ENCODE data around the gene COLGALT1. TPM values are rescaled to one million over a fixed set of nuclear protein-coding genes. Genes with fewer than 3 reads are reported as not detected.
"Not testable (repeated sequence)": the region's sequence is repeated elsewhere in the genome, so short reads cannot be mapped to it uniquely, and the experiment has no call there.

COLGALT1 gene
- total and polyA plus RNA-seq, 9 of the 15 experiments (the other 6 are each of a cell fraction or from before 2014, with no cell fraction given), result 4.9 to 119 (median 82.6) TPM

DNA sequence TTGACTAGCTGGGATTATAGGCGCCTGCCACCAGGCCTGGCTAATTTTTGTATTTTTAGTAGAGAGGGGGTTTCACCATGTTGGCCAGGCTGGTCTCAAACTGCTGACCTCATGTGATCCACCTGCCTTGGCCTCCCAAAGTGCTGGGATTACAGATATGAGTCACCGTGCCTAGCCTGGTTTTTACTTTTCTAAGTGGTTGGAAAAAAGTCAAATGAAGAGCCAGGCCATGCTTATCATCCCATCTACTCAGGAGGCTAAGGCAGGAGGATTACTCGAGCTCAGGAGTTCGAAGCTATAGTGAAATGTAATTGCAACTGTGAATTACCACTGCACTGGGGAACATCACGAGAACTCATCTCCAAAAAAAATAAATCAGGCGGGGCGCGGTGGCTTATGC is 36.8 kb upstream of the COLGALT1 start:
- intact Hi-C loops (cut with micrococcal nuclease); in situ Hi-C loops (cut with MboI); H3K27me3 ChIP-seq (ENCODE audit: control insufficient read depth in 2 of 2, insufficient read depth in 2 of 2, low read length in 2 of 2); H2AFZ ChIP-seq (ENCODE audit: low read depth, low read length); H3K9ac ChIP-seq (ENCODE audit: insufficient read depth in 1 of 2, low read depth in 2 of 2, low read length in 2 of 2); CTCF ChIA-PET (ENCODE audit: low intra/inter-chr PET ratio); H4K20me1 ChIP-seq (replicated peaks; ENCODE audit: control insufficient read depth, insufficient read depth, low read length); H3K4me2 ChIP-seq (ENCODE audit: insufficient read depth, low read length); H3K79me2 ChIP-seq (ENCODE audit: control insufficient read depth, insufficient read depth, low read length); H3K4me3 ChIP-seq; BruUV-seq (replicated peaks); H3K9me1 ChIP-seq (ENCODE audit: control insufficient read depth, insufficient read depth, low read length); H3K9me3 ChIP-seq (replicated peaks; ENCODE audit: control insufficient read depth, insufficient read depth, low read depth, low read length); TF ChIP-seq JUN (CRISPR knock-in tag; IDR thresholded peaks at IDR 0.05; ENCODE audit: borderline replicate concordance): not testable (repeated sequence)
- H3K4me1 ChIP-seq (replicated peaks in 1 of 2; ENCODE audit: control insufficient read depth in 2 of 2, insufficient read depth in 2 of 2, low read length in 2 of 2), result peaks cover 7 to 40% of the 10 kb centered on the region in 2 experiments; a peak in 2 of 5 replicates
- 42% methylated on average over 8 of the region's 8 CpGs for WGBS (ENCODE audit: insufficient coverage, low coverage, missing lambda C conversion rate)
- peaks cover 14% of the 10 kb centered on the region; the same call in 2 of the 3 replicates for H3K36me3 ChIP-seq (ENCODE audit: control insufficient read depth, insufficient read depth, low read length)
- peak overlapping the region; percentile 22; the same call in 2 of the 3 replicates for H3K27ac ChIP-seq (ENCODE audit: extremely low read depth, low read depth, low read length)
- POLR2A ChIA-PET, result interaction anchor here (0.6 to 1.2 kb wide), 5 partner anchors 11 to 87 kb away, joined by 3 to 4 read pairs (median 3); no protein-coding TSS in a partner anchor
- FAIRE-seq (peak; percentile 84), ATAC-seq (peak; percentile 39; the same call in 2 of the 3 replicates), DNase-seq (ENCODE audit: extremely low read depth in 1 of 4, low spot score in 3 of 4) (peak in 1 of 4 experiments; percentile 52)
- TF ChIP-seq L3MBTL2 (IDR thresholded peaks at IDR 0.05) (peak; percentile 72), HDAC1 (IDR thresholded peaks at IDR 0.05) (peak in 1 of 2 experiments; percentile 44; a peak in 2 of 4 replicates), ZNF316 (IDR thresholded peaks at IDR 0.05) (peak; percentile 88), DPF2 (IDR thresholded peaks at IDR 0.05) (peak; percentile 88), NFIC (IDR thresholded peaks at IDR 0.05) (peak; percentile 16; the same call in 1 of the 2 replicates), GATA2 (CRISPR knock-in tag; IDR thresholded peaks at IDR 0.05) (peak; percentile 82), CBFA2T3 (IDR thresholded peaks at IDR 0.05) (peak; percentile 47), JUN (IDR thresholded peaks at IDR 0.05; ENCODE audit: borderline replicate concordance, low read depth, low read length) (0 out of 2 replicates have a peak, but pooled peaks have one; percentile 34), ZFX (CRISPR knock-in tag; IDR thresholded peaks at IDR 0.05) (peak; percentile 44), NR2C1 (IDR thresholded peaks at IDR 0.05) (peak; percentile 26; the same call in 1 of the 2 replicates), NR2C1 (tag; IDR thresholded peaks at IDR 0.05) (peak; percentile 14; the same call in 1 of the 2 replicates), SMAD4 (CRISPR knock-in tag; conservative IDR thresholded peaks at IDR 0.05) (0 out of 2 replicates have a peak, but pooled peaks have one; percentile 22), ADNP (tag; IDR thresholded peaks at IDR 0.05) (peak; percentile 72), CXXC5 (CRISPR knock-in tag; IDR thresholded peaks at IDR 0.05) (0 out of 2 replicates have a peak, but pooled peaks have one; percentile 12), SOX6 (IDR thresholded peaks at IDR 0.05) (0 out of 2 replicates have a peak, but pooled peaks have one; percentile 15)
- TF ChIP-seq, protein P1, sequence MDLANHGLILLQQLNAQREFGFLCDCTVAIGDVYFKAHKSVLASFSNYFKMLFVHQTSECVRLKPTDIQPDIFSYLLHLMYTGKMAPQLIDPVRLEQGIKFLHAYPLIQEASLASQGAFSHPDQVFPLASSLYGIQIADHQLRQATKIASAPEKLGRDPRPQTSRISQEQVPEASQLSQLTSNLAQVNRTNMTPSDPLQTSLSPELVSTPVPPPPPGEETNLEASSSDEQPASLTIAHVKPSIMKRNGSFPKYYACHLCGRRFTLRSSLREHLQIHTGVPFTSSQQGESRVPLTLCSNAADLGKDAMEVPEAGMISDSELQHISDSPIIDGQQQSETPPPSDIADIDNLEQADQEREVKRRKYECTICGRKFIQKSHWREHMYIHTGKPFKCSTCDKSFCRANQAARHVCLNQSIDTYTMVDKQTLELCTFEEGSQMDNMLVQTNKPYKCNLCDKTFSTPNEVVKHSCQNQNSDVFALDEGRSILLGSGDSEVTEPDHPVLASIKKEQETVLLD (IDR thresholded peaks at IDR 0.05), result 0 out of 2 replicates have a peak, but pooled peaks have one; percentile 21

All from K562 (cell line).